ENCODE results near the gene GNS.

The GNS gene

GRCh38 chr12:64671681-64672080 lies 87.5 kb downstream of the GNS start:
- DNase-seq, result no peak

GRCh38 chr12:64670919-64671639 lies 88.1 kb downstream of the GNS start:
- DNase-seq, result no peak

GRCh38 chr12:64670019-64670418 lies 89.2 kb downstream of the GNS start:
- no peak for DNase-seq

- no peak for DNase-seq
These were observed 89.8 kb downstream of the GNS start for GRCh38 chr12:64669270-64669842.

- no peak for DNase-seq
These were observed 91.4 kb downstream of the GNS start for GRCh38 chr12:64667793-64668192.

GRCh38 chr12:64666054-64666914 lies 92.9 kb downstream of the GNS start:
- DNase-seq, result no peak

GRCh38 chr12:64665514-64665913 lies 93.7 kb downstream of the GNS start:
- DNase-seq, result no peak
